Kidney (tissue), 14 donors: ENCODE measurements around the gene MTIF3. TPM values are rescaled to one million over a fixed set of nuclear protein-coding genes. Genes with fewer than 3 reads are reported as not detected.
"Not testable (repeated sequence)": the region's sequence is repeated elsewhere in the genome, so short reads cannot be mapped to it uniquely, and the experiment has no call there.

ENCODE experiments used
- DNase-seq, 5 donors: peaks; one replicate each; pipeline ENCODE4 v3.0.0-alpha.2; 2013 to 2020
- FAIRE-seq: peaks from 2 replicates; lab custom pipeline; 2012; peaks lifted over from hg19 to GRCh38; lab: Jason Lieb, UNC
- H3K27ac ChIP-seq, 2 donors: one replicate each; pipeline ENCODE4 v1.7.0; 2013; ENCODE audit warnings: low read depth in 2 of 2, low read length in 2 of 2, inconsistent platforms in 1 of 2
- H3K27me3 ChIP-seq: one replicate; pipeline ENCODE4 v1.7.1; 2013; ENCODE audit warnings: low read length, inconsistent platforms; ENCODE audit not compliant: control insufficient read depth, insufficient read depth
- H3K36me3 ChIP-seq, 3 donors: one replicate each; pipeline versions ENCODE4 v1.7.0 to v1.7.1; 2013; ENCODE audit warnings: low read length in 3 of 3, control low read depth in 1 of 3, inconsistent platforms in 1 of 3; ENCODE audit not compliant: insufficient read depth in 3 of 3, control insufficient read depth in 2 of 3
- H3K4me1 ChIP-seq, 3 donors: one replicate each; pipeline versions ENCODE4 v1.7.0 to v1.7.1; 2013; ENCODE audit warnings: low read length in 3 of 3, inconsistent platforms in 1 of 3, low read depth in 1 of 3; ENCODE audit not compliant: control insufficient read depth in 2 of 3, insufficient read depth in 2 of 3
- H3K4me3 ChIP-seq, 3 donors: one replicate each; pipeline versions ENCODE4 v1.7.0 to v1.8.1; 2013; ENCODE audit warnings: low read length in 3 of 3, control low read depth in 1 of 3, inconsistent platforms in 1 of 3
- H3K9ac ChIP-seq, 3 donors: one replicate each; pipeline versions ENCODE4 v1.7.0 to v1.7.1; 2013; ENCODE audit warnings: low read length in 3 of 3, control low read depth in 1 of 3, inconsistent platforms in 1 of 3
- H3K9me3 ChIP-seq, 3 donors: one replicate each; pipeline versions ENCODE4 v1.7.0 to v1.7.1; 2013; ENCODE audit warnings: low read length in 3 of 3, control low read depth in 1 of 3, inconsistent platforms in 1 of 3; ENCODE audit not compliant: control insufficient read depth in 2 of 3, insufficient read depth in 1 of 3
- CTCF ChIP-seq: IDR thresholded peaks from 3 replicates; pipeline ENCODE4 v1.5.1; 2012; ENCODE audit warnings: mild to moderate bottlenecking, moderate library complexity, borderline replicate concordance; ENCODE audit not compliant: insufficient read depth; ENCODE audit errors: extremely low read depth
- intact Hi-C: fragments of 100-400 bp; cut with DNase I; formaldehyde crosslinking; loops from one replicate; pipeline ENCODE4 v1.11.1; 2022
- polyA plus RNA-seq: library from polyadenylated mRNA; stranded (reverse); fragments of 350-450 nt; fragmentation: Illumina TruSeq; extraction: RNeasy Lipid Tissue Mini Kit (QIAGEN cat#74804); gene quantifications from one replicate; pipeline ENCODE4 v1.2.3, GENCODE V29; 2014; ENCODE audit warnings: low read depth, low replicate concordance; ENCODE audit not compliant: insufficient read depth
- total RNA-seq: library from RNA; stranded (reverse); fragmentation: NEBNext Ultra II Directional; extraction: Animal tissue kit (Norgen Biotek cat#: 25700); gene quantifications from one replicate; pipeline ENCODE4 v1.2.1, GENCODE V29; 2021
- donor health status: control.
- donor health status: control.
- donor health status: control.
- donor health status: control.
- donor health status: control.
- donor health status: DM: yes; HTN: yes; CAD: no.
- donor health status: Normal renal cell carcinoma (clear cell type).

Gene MTIF3
- total and polyA plus RNA-seq, 2 donors from 2014 or later = 48.5 to 130 TPM

- Histone ChIP-seq H3K36me3 (no peaks in the 10 kb centered on the region), H3K4me3 (no peak overlapping the region), H3K27ac (no peak overlapping the region), H3K4me1 (peaks cover 6 to 28% (median 17%) of the 10 kb centered on the region in 3 donors), H3K9ac (no peak overlapping the region), H3K9me3 (peaks cover 0 to 5% (median 3%) of the 10 kb centered on the region in 3 donors), H3K27me3 (no peaks in the 10 kb centered on the region)
- intact Hi-C loops = no loop called here
- no peak for FAIRE-seq
- DNase-seq = no peak
- TF ChIP-seq CTCF = no peak
These were observed 49.2 kb downstream of the MTIF3 start for GRCh38 chr13:27401210-27401609.

GRCh38 chr13:27400405-27400804, 50.0 kb downstream of the MTIF3 start:
- H3K27me3 ChIP-seq, FAIRE-seq, H3K9ac ChIP-seq, H3K4me3 ChIP-seq, DNase-seq, intact Hi-C loops, H3K36me3 ChIP-seq, H3K27ac ChIP-seq, H3K9me3 ChIP-seq: not testable (repeated sequence)
- H3K4me1 ChIP-seq = peaks cover 6 to 26% (median 19%) of the 10 kb centered on the region in 3 donors

GRCh38 chr13:27398360-27398759, 52.0 kb downstream of the MTIF3 start:
- Histone ChIP-seq H3K36me3 (no peaks in the 10 kb centered on the region), H3K27ac (no peak overlapping the region), H3K27me3 (no peaks in the 10 kb centered on the region), H3K4me1 (peaks cover 0 to 10% (median 10%) of the 10 kb centered on the region in 3 donors), H3K9me3 (peaks cover 0 to 8% (median 3%) of the 10 kb centered on the region in 3 donors), H3K9ac (no peak overlapping the region), H3K4me3 (no peak overlapping the region)
- FAIRE-seq (no peak), DNase-seq (no peak)
- intact Hi-C loops = no loop called here
- no peak for TF ChIP-seq CTCF

- Histone ChIP-seq H3K9ac (no peak overlapping the region), H3K36me3 (no peaks in the 10 kb centered on the region), H3K4me1 (peaks cover 0 to 2% (median 0%) of the 10 kb centered on the region in 3 donors), H3K27ac (no peak overlapping the region), H3K27me3 (no peaks in the 10 kb centered on the region), H3K4me3 (no peak overlapping the region), H3K9me3 (peaks cover 0 to 8% (median 3%) of the 10 kb centered on the region in 3 donors)
- FAIRE-seq = no peak
- intact Hi-C loops = no loop called here
- no peak for DNase-seq
- TF ChIP-seq CTCF = no peak
These were observed 54.0 kb downstream of the MTIF3 start for GRCh38 chr13:27396252-27396846.
